GM10266 (cell line): Measurements from ENCODE around the gene CA10.

Source experiments
- DNase-seq: peaks from one replicate; pipeline ENCODE4 v3.0.0; 2012; ENCODE audit errors: extremely low spot score
- TF ChIP-seq, protein P1 (sequence below): IDR thresholded peaks from 2 replicates; pipeline ENCODE4 v1.5.1; 2012; ENCODE audit warnings: mild to moderate bottlenecking, low read depth; ENCODE audit not compliant: control insufficient read depth, insufficient read depth; ENCODE audit errors: missing control alignments

CA10 gene

DNA sequence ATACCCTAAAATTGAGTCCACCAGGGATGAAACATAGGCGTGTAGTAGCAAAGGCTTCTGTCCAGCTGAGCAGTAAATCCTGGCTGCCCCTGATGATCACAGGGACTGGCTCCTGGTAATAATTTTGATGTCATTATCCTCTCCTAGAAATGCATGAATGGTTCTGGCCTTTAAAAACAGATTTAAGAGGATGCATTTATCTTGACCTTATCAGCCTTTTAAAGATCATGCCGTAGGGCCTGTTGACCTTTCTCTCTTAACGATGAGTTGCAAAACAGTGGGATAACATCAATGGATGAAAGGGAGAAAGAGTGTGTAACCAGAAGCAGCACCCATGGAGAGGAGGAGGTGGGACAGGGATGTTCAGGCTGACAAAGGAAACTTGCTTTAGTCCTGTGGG, 128.5 kb downstream of the CA10 start:
- TF ChIP-seq, protein P1, sequence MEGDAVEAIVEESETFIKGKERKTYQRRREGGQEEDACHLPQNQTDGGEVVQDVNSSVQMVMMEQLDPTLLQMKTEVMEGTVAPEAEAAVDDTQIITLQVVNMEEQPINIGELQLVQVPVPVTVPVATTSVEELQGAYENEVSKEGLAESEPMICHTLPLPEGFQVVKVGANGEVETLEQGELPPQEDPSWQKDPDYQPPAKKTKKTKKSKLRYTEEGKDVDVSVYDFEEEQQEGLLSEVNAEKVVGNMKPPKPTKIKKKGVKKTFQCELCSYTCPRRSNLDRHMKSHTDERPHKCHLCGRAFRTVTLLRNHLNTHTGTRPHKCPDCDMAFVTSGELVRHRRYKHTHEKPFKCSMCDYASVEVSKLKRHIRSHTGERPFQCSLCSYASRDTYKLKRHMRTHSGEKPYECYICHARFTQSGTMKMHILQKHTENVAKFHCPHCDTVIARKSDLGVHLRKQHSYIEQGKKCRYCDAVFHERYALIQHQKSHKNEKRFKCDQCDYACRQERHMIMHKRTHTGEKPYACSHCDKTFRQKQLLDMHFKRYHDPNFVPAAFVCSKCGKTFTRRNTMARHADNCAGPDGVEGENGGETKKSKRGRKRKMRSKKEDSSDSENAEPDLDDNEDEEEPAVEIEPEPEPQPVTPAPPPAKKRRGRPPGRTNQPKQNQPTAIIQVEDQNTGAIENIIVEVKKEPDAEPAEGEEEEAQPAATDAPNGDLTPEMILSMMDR, result no peak
- no peak for DNase-seq

DNA sequence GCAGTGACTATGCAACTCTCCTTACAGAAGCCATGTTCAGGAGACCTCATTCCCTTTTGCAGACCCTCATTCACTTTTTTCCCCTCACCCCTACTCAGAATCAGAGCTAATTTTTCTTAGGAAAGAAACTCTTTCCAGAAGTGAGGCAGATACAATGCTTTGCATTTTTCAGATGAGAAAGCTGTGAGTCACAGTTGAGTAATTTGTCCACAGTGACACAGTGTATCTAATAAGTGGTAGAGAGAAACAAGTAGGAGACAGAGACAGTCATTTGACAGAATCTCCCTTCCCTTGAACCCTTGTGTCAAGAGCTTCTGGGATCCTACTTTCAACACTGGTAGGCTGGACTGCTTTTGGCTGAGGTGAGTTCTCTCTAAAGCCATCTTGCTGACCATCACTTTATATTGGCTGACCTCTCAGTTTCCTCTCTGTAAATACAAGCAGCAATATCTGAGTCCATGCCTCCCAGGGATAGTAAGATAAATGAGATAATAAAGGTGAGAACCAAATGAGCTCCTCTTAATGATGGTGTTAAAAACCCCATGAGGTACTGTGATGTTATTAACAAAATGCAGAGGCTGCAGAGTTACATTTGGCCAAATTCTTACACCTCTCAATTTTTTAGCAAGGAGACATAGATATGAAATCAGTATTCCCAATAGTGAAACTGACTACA, 130.8 kb downstream of the CA10 start:
- TF ChIP-seq, protein P1, result no peak
- no peak for DNase-seq

DNA sequence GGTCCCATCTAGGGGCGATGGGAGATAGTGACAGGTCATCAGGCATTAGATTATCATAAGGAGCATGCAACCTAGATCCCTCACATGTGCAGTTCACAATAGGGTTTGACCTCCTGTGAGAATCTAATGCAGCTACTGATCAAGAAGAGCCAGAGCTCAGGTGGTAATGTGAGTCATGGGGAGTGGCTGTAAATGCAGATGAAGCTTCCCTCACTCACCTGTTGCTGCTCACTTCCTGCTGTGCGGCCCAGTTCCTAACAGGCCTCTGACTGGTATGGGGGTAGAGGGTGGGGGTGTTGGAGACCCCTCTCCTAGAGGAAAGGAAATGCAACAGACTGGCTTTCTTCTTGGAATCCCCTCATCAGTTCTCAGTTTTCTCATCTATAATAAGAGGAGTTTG, 131.4 kb downstream of the CA10 start:
- DNase-seq, result no peak

DNA sequence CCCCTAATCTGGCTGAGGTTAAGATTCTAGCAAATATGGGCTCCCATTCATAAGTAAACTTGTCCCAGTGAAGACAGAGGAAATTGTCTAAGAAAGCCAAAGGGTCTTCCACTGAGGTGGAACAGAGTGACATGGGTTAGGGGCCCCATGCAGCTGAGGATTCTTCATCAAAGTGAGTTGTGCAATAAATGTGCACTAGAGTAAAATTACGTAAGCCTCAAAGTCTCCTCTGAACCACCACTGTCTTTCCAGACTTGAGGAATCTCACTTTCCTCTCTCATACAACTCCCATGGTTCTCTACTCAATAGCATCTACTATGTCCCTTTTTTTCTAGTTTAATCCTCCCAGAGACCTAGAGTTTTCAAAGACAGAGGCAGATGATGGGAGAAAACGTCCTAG, 132.4 kb downstream of the CA10 start:
- TF ChIP-seq, protein P1, result no peak
- DNase-seq, result no peak

More for the DNA sequence above, 131.4 kb downstream of the CA10 start:
- TF ChIP-seq, protein P1, result no peak

DNA sequence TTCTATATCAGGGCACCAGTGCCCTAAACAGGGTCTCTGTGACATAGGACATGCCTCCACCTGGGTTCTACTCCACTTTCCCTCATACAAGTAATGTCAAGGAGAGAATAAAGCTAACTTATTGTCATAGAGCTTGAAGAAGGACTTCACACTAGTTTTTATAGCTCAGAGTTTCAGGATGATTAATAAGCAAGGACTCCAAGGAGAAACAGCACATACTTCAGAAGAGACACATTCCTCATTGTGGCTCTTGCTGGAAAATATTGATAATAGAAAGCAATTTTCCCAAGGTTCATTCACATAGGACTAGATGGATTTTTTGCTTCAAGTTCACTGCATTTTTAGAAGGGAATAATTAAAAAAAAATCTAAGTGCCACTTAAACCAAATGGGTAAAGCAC, 133.3 kb downstream of the CA10 start:
- DNase-seq, result no peak
- TF ChIP-seq, protein P1, result no peak

- TF ChIP-seq, protein P1, result no peak
- DNase-seq, result no peak
These were observed 134.1 kb downstream of the CA10 start for GRCh38 chr17:52024300-52024870.

DNA sequence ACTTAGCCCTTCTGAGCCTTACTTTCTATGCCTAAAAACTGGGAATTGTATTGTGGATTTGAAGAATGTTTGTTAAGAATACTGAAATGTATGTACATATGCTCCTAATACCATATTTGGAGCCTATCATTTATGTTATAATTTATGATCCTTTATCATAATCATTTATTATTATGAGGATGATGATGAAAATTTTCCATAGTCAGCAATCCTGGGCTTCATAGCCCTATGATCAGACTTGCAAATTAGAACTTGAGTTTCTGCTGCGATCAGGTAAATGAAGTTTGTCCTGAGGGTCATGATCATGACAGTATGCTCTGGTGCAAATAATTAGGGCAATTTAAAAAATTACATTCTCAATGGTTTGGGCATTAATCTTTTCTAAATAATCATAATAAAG, 147.4 kb downstream of the CA10 start:
- TF ChIP-seq, protein P1, result no peak
- DNase-seq, result no peak
